Stimulated activated CD4-positive, alpha-beta T cell treated with anti-CD3 and anti-CD28 coated beads, Interleukin-1b, Interleukin-23, amount 100 ng/mL, for 24 hours (primary cell): Measurements from ENCODE around the gene GPR161.
A peak's percentile ranks its signal among the peaks of the same experiment; 100 is the strongest.

Source experiments
- DNase-seq, 4 experiments: peaks; one replicate each; pipeline ENCODE4 v3.0.0-alpha.2; 2020; ENCODE audit warnings: low read depth in 4 of 4, low spot score in 1 of 4

The GPR161 gene

DNA sequence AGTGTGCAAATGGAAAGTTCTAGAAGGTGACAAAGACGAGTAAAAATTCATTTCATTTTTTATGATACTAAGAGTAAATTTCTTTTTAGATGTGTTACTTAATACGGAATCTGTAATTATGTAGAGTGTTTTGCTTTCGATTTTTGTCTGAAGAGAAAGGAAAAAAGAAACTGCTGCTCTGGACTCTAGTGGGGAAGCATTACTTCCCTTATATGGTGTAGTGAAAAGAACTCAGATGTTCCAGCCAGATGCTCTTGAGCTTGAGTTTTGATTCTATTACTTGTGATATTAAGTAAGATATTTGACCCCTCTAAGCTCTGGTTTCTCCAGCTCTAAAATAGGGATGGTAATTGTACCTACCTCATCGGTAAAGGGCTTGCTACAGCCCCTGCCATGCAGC lies 12.2 kb upstream of the GPR161 start:
- no peak for DNase-seq

DNA sequence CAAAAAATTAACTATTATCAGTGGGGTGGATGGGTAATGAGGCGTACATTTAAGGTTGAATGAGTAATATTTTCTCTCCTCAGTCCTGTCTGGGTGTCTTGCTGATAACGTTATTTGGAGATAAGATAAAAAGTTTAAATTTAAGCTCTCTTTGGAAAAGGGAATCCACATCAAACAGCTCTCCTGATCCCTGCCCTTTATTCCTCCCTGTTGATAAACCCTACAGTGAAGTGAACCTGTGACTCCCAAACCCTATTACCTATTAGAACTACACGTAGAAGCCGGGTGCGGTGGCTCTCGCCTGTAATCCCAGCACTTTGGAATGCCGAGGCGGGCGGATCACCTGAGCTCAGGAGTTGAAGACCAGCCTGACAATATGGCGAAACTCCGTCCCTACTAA lies 9.9 kb upstream of the GPR161 start:
- no peak for DNase-seq

DNA sequence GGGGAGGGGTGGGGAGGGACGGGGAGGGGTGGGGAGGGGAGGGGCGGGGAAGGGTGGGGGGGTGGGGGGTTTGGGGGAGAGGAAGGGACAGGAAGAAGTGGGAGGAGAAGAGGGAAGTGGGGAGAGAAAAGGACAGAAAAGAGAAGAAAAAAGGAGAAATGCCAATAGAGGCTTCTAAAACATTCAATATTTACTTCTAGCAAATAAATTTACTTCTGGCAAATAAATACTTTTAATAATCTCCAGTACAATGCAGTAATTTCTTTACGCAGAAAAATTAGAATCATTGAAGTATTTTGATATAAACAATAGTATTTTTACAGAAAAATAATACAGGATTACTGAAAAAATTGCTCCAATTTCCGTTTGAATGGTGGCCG lies 9.4 kb upstream of the GPR161 start:
- no peak for DNase-seq

DNA sequence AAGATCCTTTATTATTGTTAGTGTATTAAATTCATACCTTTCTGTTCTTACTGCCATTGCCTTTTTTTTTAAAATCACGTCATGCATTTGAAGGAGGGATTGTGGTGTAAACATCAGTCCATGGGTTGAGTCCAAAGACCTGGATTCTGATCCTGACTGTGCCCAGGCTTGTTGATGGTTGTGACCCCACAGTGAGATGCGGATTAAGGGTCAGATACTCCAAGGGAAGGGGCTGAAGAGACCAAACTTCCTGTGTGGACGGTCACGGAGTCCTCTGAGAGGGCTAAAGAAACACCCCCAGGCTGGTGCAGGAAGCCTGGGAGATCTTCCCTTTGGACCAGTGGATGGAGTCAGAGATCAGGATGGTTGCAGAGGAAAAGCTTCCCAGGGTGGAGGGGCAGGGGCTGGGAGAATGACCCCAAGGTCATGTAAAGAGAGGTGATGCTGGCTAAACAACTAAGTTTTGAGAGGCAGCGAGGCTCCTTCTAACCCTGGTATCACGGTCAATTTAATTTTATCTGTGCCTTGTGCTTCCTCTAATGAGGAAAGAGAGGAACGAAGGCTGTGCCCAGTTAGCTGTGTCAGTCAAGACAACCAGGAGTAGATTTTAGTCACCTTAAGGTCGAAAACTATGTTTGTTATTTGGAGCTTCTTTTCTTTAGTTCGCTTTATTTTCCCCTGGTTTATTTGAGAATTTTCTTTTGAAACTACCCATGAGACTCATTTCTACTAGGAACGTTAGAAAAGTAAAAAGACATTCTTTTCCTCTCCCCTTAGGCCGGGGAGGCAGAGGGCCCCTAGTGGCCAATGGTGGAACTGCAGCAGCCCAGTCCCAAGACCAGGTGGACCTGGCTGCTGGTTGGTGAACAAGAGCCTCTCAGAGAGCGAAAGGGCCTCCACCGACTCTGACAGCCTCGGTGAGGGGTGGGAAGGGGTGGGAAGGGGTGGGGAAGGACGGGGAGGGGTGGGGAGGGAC lies 8.7 kb upstream of the GPR161 start:
- DNase-seq = peak; percentile 68 to 88 (median 78)

DNA sequence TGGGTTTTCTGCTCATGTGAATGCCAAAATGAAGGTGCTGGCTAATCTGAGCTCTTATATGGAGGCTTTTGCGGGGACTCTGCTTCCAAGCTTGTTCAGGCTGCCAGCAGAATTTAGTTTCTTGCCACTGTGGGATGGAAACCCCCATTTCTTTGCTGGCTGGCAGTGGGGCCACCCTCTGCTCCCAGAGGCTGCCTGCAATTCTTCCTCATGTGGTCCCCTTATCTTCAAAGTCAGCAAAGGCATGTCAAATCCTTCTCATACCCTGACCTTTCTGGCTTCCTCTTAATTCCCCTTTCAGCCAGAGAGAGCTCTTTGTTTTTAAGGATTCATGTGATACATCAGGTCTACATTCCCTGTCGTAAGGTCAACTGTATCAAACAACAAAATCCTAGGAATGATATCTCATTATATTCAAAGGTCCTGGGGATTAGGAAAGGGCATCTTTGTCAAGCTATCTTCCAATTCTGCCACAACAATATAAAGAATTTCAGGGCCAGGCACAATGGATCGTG lies 5.2 kb upstream of the GPR161 start:
- DNase-seq = no peak

DNA sequence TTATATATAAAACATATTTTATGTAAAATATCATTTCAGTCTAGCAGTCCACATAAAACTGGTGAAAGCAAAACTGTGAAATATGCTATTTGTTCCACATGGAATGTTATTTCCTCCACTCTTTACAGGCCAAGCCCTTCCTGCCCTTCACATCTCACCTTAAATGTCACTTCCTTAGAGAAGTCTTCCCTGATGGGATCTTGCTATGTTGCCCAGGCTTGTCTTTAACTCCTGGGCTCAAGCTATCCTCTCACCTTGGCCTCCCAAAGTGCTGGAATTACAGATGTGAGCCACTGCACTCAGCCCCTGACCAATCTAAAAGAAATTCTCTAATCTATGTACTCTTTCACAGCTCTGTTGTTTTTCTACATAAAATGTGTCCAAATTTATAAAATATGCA lies 2.3 kb upstream of the GPR161 start:
- no peak for DNase-seq

DNA sequence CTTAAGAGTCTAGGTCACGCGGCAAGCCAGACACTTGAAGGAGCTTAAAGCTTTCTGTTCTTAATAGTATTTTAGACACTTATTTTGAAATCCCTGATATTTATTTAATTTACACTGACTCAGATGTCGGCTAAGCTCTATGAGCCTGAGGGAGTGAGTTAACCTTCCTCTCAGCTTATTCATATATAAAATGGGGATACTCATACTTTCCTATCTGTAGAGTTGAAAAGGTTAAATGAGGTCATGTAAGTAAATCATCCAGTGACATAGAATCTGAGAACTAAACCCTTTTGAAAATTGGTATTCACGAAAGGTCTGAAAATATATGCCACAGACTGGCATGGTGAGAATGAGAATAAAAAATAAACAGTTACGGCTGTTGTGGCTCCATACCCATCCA lies 1.4 kb upstream of the GPR161 start:
- no peak for DNase-seq

DNA sequence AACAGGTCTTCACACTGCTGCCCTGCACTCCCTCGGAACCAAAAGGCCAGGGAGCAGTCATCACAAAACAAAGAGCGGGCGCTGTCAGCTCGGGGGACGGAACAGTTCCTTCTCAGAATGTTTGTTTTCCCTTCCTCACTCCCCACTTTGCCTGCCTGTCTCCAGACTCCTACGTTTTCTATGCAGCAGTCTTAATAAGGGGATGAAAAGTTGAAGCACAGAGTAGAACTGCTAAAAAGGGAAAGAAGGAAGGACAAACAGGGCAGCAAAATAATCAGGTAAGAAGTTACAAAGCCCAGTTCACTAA lies 738 bp upstream of the GPR161 start:
- no peak for DNase-seq

DNA sequence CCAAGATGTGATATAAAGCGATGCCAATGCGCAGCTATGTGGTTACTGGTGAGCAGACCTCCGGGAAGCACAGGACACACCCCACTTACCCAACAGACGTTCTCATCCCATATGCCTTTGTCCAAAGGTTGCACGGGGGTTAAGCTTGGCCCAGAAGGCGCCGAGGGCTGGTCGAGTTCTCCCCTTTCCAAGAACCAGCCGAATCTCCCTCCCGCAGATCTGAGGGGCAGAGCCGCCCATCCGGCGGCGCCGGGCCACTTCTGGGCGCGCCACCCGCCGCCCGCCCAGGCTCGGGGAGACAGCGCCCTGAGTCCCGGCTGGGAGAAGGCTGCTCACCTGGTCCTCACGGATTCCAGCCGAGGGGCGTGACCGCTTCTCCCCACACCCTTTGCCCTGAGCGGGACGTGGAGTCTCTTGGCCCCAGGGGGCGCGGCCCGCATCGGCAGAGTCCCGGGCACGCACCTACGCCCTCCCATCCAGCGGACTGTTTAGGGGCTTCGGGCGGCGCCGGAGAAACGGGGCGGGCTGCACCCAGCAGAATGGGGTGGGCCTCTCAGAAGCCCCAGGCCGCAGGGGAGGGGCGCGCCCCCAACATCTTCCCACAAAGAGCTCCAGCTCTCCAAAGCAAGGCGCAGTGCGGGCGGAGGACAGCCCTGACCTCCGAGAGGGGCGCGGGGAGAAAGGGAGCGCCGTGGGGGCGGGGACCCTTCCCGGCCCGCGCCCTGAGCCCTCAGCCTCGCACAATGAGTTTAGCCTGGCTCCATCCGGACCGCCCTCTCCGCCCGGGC lies 615 bp downstream of the GPR161 start:
- DNase-seq = no peak

DNA sequence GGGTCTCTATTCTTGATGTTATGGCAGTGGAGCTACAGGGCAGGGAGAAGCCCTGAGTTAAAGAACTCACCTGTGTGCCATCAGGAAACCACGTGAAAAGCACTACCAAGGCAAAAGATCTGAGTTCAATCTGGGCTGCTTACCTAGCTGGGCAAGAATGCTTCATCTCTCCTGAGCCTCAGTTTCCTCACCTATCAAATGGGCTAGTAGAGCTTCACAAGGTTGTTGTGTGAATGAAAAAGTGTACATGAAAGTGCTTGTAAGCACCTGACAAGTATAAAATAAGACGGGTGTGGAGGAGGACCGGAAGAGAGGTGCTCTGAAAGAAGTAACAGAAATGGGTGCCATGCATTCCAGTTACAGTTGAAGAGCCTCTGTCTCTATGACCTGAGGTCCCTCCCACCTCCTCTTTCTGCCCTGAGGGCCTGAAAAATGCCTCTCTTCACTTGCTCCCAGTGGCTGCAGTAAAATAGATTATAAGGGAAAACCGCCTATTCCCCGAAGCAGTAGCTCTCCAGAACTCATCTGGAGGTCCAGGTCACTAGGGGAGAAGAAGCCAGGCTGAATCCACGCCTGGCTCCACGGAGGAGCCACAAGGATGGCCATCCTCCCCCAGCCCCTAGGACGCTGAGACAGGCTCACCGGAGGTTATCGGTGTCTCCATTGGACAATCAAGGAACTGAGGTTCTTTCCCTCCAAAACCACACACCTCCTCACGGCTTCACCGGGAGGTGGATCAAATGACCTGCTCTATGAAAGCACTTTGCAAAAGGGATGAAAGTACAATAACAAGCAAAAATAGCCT lies 1.4 kb downstream of the GPR161 start:
- no peak for DNase-seq

DNA sequence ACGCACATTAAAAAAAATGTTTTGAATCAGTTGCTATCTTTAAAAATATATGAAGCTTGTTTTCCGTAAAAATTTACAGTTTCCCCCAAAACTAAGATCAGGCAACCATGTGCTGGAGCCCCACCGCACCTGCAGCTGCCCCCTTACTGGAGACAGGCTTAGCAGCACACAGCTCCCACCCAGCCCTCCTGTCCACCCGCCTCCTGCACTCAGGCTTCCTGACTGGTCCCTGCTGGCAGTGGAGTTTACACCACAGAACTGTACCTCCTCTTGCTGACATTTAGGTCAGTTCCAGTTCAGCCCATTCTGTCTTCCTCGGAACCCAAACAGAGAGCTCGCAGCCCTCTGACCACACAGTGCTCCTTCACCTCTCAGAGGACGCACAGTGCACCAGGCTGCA lies 2.1 kb downstream of the GPR161 start:
- no peak for DNase-seq

DNA sequence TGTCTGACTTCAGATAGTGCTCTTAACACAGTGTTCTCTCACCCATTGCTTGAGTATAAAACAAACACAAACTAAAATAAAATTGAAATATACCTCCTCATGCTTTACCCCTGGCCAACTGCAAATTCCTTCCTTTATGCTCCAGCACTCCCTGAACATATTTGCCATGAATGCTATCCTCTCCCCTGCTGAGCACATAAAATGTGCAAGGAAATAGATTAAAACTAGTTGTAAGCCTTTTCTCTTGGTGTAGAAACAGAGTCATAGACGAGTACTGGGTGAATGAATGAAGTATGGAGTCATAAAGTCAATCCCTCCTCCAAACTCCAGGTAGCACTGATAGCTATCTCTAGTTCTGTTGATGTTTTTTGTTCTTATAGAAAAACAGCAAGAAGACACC lies 2.6 kb downstream of the GPR161 start:
- no peak for DNase-seq

DNA sequence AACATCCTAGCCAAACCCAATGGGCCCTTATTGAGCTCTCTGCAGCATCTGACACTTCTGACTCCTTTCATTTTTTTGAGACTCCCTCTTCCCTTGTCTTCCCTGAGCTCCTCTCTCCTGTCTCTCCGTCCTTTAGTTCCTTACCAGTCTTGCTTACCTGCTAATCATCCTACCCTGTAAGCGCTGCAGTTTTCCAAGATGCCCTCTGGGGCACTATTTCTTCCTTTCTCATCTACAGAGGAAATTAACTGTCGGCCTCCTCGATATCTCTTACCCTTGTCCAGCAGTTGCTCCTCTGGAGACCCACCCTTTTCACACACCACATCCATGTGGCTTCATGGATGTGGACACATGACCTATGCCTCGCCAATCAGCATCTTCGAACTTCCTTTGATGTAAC lies 6.8 kb downstream of the GPR161 start:
- DNase-seq = no peak

DNA sequence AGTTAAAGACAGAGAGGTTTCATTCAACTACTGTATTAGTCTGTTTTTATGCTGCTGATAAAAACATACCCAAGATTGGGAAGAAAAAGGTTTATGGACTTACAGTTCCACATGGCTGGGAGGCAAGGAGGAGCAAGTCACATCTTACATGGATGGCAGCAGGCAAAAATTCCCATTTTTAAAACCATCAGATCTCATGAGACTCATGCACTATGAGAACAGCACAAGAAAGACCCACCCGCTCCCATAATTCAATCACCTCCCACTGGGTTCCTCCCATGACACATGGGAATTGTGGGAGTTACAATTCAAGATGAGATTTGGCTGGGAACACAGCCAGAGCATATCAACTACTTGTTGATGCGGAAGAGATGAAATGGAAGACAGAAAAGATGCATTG lies 9.2 kb downstream of the GPR161 start:
- no peak for DNase-seq

DNA sequence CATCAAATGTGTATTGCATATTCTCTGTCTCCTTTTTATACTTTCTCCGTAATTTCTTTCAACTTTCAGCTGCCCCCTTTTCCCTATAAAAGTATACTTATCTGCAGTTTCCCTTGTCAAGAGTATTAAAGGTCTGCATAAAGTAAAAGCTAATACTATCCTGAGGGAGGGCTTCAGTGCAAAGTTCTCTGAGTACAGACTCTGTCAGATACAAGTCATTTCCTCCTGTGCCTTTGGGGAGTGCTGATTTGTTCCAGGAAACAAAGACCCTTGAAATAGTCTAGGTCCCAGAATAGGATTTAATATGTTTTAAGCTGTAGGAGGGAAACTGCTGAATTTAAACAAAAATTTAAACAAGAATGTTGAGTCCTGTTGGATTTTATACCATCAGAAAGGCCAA lies 11.7 kb downstream of the GPR161 start:
- no peak for DNase-seq

DNA sequence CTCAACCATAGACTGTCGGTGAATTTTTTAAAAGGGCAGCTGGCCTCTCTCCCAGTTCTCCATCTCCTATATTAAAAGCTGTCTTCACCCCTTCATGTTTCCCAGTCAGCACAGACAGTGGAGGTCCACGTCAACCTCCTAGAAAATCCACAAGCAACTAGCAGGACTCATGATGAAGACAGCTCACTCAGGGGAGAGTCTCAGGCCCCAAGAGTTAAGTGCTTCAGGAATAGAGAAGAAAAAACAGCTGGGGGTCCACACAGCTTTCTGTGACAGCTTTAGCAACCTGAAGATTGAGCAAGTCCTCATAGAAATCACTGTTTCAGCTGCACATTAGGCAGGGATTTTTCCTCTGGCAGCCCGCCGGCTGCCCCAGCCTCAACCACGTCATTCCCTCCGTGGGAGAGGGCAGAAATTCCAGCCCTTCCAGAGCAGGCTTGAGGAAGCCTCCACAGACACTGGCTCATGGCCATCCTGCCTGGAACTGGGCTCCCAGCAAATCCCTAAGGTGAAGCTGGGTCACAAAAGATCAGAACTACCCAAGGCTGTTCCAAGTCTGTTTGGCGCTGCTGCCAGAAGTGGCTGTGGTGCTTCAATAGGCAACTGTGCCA lies 15.2 kb downstream of the GPR161 start:
- DNase-seq = no peak

DNA sequence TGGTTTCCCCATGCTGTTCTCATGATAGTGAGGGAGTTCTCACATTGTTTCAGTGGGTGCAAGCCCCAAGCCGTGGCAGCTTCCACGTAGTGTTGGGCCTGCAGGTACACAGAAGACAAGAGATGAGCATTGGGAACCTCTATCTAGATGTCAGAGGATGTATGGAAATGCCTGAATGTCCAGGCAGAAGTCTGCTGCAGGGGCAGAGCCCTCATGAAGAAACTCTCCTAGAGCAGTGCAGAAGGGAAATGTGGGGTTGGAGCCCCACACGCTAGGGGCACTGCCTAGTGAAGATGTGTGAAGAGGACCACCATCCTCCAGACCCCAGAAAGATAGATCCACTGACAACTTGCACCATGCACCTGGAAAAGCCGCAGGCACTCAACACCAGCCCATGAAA lies 17.0 kb downstream of the GPR161 start:
- no peak for DNase-seq

DNA sequence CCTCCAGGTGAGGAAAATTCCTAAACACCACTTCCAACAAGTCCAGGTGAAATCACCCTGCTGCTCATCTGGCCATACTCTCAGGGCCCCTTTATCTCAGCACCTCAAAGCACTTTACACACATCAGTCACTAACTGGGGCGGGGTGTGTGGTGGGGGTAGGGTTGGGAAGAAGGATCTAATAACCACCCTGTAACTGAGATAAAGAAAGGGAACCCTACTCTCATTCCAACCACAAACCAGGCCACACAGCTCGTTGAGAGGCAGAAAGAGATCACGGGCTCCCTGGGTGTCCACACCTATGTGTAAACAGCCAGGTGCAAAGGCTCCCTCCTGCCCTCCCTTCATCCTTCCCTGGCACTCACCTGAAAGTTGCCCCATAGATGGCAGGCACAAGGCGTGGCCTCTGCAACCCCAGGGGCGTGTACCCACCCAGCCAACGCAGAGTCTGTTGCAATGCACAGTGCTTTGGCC lies 20.4 kb downstream of the GPR161 start:
- no peak for DNase-seq

DNA sequence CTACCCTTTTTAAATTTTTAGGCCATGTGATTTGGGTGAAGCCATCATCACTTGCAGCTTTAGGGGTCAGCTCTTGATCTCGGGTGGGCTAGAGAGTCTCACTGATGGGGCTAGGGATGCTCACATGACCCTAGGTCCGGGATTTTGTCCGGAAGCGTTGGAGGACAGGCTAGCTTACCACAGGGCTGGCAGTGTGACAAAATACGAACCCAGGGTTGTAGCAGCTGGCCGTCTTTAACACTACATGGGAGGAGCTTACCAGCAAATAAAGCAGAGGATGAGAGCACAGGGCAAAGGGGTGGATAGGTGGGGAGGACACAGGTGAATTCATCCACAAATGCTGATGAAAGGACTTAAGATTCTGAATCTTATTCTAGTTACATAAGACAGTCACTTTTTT lies 21.9 kb downstream of the GPR161 start:
- DNase-seq = no peak

DNA sequence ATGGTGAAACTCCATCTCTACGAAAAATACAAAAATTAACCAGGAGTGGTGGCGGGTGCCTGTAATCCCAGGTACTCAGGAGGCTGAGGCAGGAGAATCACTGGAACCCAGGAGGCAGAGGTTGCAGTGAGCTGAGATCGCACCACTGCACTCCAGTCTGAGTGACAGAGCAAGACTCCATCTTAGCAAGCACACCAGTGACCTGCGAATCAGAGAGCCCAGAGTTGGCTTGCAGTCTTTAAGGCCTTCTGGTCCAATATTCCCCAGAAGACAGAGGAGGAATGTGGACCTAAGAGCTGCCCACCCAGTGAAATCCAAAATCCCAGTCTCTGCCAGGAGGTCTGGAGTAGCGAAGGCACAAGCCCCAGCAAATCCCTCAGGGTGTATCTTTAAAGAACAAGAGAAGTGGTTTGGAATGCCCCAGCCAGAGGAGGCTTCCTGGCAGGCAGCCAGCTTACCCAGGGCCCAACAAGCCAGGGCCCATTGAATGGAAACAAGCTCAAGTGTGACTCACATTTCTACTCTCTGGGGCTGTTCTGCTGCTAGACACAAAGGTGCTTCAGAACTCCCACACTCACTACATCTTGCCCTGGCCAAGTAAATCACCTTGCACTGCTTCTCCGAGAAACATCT lies 23.9 kb downstream of the GPR161 start:
- DNase-seq = peak in 2 of 4 experiments; percentile 29 to 54
